ENCODE results near the gene SMIM33. TPM values are rescaled to one million over a fixed set of nuclear protein-coding genes. Genes with fewer than 3 reads are reported as not detected.
"Not testable (repeated sequence)": the region's sequence is repeated elsewhere in the genome, so short reads cannot be mapped to it uniquely, and the experiment has no call there.

Gene SMIM33
- polyA plus RNA-seq, 1 of the 3 experiments (the other 2 are of a cell fraction), result not detected

- DNase-seq, result peak; percentile 77
Measured at GRCh38 chr5:139513434-139513833, 42.6 kb downstream of the SMIM33 start.

More at GRCh38 chr5:139513434-139513833, 42.6 kb downstream of the SMIM33 start:
- H3K79me2 ChIP-seq (ENCODE audit: insufficient read depth); H3K9ac ChIP-seq; H3K27ac ChIP-seq (ENCODE audit: low read depth in 2 of 2, low read length in 1 of 2); H3K4me3 ChIP-seq (ENCODE audit: low read depth in 2 of 2, low read length in 1 of 2); H3K4me1 ChIP-seq (ENCODE audit: control insufficient read depth in 1 of 2, insufficient read depth in 2 of 2, low read depth in 1 of 2, low read length in 1 of 2); H3F3A ChIP-seq (replicated peaks; ENCODE audit: insufficient read depth); H3K4me2 ChIP-seq; H3K9me3 ChIP-seq; H3K27me3 ChIP-seq (ENCODE audit: insufficient read depth); H3K9me2 ChIP-seq; H2AFZ ChIP-seq (ENCODE audit: low read depth); H4K20me1 ChIP-seq (ENCODE audit: insufficient read depth); H3K36me3 ChIP-seq (replicated peaks in 1 of 2; ENCODE audit: control insufficient read depth in 1 of 2, insufficient read depth in 2 of 2, low read length in 1 of 2): not testable (repeated sequence)
- CTCF ChIA-PET, result interaction anchor here (0.6 to 13.0 kb wide), 37 partner anchors 10 to 252 kb away, joined by 3 to 324 read pairs (median 4); partner anchors contain the start of genes DNAJC18, PROB1 and SPATA24
- TF ChIP-seq CTCF (IDR thresholded peaks at IDR 0.05) (peak; percentile 81), NRF1 (IDR thresholded peaks at IDR 0.05; ENCODE audit: low read depth, low read length) (0 out of 2 replicates have a peak, but pooled peaks have one; percentile 8), MAX (IDR thresholded peaks at IDR 0.05; ENCODE audit: low read depth) (peak; percentile 79; the same call in 1 of the 2 replicates), MXI1 (IDR thresholded peaks at IDR 0.05; ENCODE audit: low read depth, low read length) (peak; percentile 83), USF1 (IDR thresholded peaks at IDR 0.05; ENCODE audit: borderline replicate concordance, low read depth) (peak; percentile 68), USF2 (IDR thresholded peaks at IDR 0.05; ENCODE audit: borderline replicate concordance, low read depth, low read length) (peak; percentile 35; the same call in 1 of the 2 replicates), SMC3 (IDR thresholded peaks at IDR 0.05; ENCODE audit: low read depth, low read length) (peak; percentile 99), RAD21 (IDR thresholded peaks at IDR 0.05; ENCODE audit: low read length) (peak; percentile 90), PBX3 (IDR thresholded peaks at IDR 0.05) (peak; percentile 65)
- 76% methylated on average over 5 of the region's 5 CpGs for WGBS (ENCODE audit: low lambda C conversion rate)
- POLR2A ChIA-PET, result interaction anchor here (0.7 to 2.2 kb wide), 3 partner anchors 74 to 91 kb away, joined by 3 to 7 read pairs (median 7); partner anchors contain the start of gene DNAJC18
